WERI-Rb-1 (cell line): ENCODE measurements around the gene RBM17.

Experiments
- DNase-seq: peaks from one replicate; pipeline ENCODE4 v3.0.0-alpha.2; 2020
- H3K27ac ChIP-seq: fragments of 250-450 bp; sonication (Bioruptor Pico); 2 replicates; pipeline ENCODE4 v1.5.1; 2020; ENCODE audit warnings: mild to moderate bottlenecking, moderate library complexity
- H3K27me3 ChIP-seq: fragments of 250-450 bp; sonication (Bioruptor Pico); 2 replicates; pipeline ENCODE4 v1.5.1; 2021; ENCODE audit warnings: mild to moderate bottlenecking, low read depth, moderate library complexity; ENCODE audit not compliant: insufficient read depth, severe bottlenecking
- H3K36me3 ChIP-seq: fragments of 250-450 bp; sonication (Bioruptor Pico); 2 replicates; pipeline ENCODE4 v1.5.1; 2020; ENCODE audit warnings: mild to moderate bottlenecking, moderate library complexity
- H3K4me3 ChIP-seq: 2 replicates; pipeline ENCODE4 v1.5.1; 2011; ENCODE audit warnings: low read depth, mild to moderate bottlenecking, control low read depth, low read length
- H3K9me3 ChIP-seq: fragments of 250-450 bp; sonication (Bioruptor Pico); 2 replicates; pipeline ENCODE4 v1.5.1; 2021; ENCODE audit warnings: mild to moderate bottlenecking, moderate library complexity; ENCODE audit not compliant: severe bottlenecking
- TF ChIP-seq, protein P1 (sequence below): IDR thresholded peaks from 2 replicates; pipeline ENCODE4 v1.5.1; 2011; ENCODE audit warnings: low read depth, mild to moderate bottlenecking, control low read depth, inconsistent platforms, low read length

Gene RBM17

DNA sequence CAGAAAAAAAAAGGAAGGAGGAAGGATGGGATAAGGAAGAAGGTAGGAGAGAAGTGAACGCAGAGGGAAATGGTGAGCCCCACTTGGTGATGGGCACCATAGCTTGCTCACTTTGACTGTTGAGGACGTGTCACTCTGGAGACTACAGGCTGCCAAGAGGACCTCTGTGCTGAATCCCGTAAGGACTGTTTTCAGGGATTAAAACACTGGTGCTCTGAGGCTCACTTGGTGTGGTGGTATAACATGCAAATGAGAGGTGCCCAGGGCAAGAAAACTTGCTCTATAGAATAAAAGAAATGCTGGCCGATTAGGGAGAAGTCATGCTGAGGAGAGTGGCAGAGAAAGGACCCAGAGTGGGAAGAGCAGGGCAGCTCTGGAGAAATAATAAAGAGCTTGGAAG is 21.4 kb upstream of the RBM17 start:
- no peak for DNase-seq
- no peaks in the 10 kb centered on the region for H3K9me3 ChIP-seq
- TF ChIP-seq, protein P1, sequence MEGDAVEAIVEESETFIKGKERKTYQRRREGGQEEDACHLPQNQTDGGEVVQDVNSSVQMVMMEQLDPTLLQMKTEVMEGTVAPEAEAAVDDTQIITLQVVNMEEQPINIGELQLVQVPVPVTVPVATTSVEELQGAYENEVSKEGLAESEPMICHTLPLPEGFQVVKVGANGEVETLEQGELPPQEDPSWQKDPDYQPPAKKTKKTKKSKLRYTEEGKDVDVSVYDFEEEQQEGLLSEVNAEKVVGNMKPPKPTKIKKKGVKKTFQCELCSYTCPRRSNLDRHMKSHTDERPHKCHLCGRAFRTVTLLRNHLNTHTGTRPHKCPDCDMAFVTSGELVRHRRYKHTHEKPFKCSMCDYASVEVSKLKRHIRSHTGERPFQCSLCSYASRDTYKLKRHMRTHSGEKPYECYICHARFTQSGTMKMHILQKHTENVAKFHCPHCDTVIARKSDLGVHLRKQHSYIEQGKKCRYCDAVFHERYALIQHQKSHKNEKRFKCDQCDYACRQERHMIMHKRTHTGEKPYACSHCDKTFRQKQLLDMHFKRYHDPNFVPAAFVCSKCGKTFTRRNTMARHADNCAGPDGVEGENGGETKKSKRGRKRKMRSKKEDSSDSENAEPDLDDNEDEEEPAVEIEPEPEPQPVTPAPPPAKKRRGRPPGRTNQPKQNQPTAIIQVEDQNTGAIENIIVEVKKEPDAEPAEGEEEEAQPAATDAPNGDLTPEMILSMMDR: no peak
- H3K27ac ChIP-seq: no peak overlapping the region
- H3K27me3 ChIP-seq: peaks cover 22% of the 10 kb centered on the region
- no peaks in the 10 kb centered on the region for H3K36me3 ChIP-seq
- H3K4me3 ChIP-seq: no peak overlapping the region

DNA sequence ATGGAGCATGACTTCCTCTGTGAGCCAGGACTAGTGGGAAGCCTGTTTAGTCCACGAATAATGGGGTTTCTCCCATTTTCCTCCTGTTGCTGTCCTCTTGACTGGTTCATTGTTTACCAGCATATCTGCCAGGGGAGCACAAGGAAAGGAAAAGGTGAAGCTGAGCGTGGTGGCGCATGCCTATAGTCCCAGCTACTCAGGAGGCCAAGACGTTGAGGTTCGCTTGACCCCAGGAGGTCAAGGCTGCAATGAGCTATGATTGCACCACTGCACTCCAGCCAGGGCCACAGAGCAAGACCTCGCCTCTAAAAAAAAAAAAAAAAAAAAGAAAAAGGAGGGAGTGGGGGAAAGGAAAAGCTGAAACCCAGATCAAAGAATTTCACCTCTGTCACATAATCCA is 20.8 kb upstream of the RBM17 start:
- H3K4me3 ChIP-seq: no peak overlapping the region
- TF ChIP-seq, protein P1: no peak
- no peaks in the 10 kb centered on the region for H3K36me3 ChIP-seq
- DNase-seq: no peak
- H3K27ac ChIP-seq: no peak overlapping the region
- H3K27me3 ChIP-seq: peaks cover 19% of the 10 kb centered on the region
- H3K9me3 ChIP-seq: no peaks in the 10 kb centered on the region

DNA sequence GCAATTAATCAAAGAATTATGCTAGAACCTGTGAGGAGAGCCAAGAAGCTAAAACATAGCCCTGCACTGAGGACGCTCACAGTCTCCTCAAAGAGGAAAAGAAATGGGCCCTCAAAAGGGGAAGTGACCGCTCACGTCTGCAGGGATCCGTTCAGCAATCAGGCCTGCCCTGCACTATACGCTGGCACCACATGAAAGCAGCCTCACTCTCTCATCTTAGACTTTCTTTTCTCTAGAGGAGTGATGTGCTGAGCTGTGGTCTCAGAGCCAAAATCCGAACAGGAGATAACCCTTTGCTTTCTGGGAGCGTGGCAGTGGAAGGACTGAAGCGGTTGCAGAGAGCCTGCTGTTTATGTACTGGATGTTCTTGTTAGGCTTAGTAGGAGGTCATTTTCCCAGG is 20.4 kb upstream of the RBM17 start:
- H3K36me3 ChIP-seq: no peaks in the 10 kb centered on the region
- no peak overlapping the region for H3K4me3 ChIP-seq
- H3K27me3 ChIP-seq: peaks cover 19% of the 10 kb centered on the region
- no peak overlapping the region for H3K27ac ChIP-seq
- no peak for DNase-seq
- H3K9me3 ChIP-seq: no peaks in the 10 kb centered on the region
- TF ChIP-seq, protein P1: no peak

DNA sequence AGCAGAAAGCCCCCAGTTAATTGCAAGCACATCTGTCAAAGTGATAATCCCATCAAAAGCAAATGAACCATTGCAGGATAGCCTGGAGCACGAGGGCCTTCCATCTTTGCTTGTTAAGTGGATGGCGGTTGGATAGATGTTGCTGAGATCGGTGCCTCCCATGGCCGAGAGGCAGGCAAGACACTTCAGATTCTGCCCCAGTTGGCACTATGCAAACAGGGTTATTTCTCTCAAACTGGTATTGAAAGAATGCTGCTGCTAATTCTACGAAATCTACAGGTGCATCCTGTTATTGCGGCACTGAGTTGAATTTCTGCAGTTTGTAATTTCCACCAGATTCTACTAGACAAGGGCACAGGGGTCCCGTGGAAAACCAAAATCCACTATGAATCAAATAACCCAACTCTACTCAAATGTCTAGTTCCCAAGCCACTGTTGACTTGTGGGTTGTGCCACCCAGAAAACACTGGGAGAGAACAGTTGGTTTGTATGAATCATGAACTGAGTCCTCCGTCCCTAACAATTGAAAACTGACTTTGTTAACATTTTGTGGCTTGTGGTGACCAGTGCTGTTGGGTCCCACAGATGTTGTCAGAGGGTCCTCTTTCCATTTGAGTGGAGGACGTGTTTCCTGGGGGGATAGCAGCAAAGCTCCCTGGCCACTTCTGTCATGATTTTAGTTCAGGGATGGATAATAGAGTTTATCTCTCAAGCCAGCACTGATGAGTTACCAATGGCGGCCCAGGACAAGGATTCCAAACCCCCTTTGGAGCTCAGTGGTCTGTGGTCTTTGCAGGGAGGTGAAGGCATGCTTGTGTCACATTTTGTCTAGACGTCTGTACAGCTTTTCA is 19.5 kb upstream of the RBM17 start:
- no peaks in the 10 kb centered on the region for H3K36me3 ChIP-seq
- TF ChIP-seq, protein P1: no peak
- H3K9me3 ChIP-seq: no peaks in the 10 kb centered on the region
- H3K4me3 ChIP-seq: no peak overlapping the region
- DNase-seq: no peak
- peaks cover 18% of the 10 kb centered on the region for H3K27me3 ChIP-seq
- H3K27ac ChIP-seq: no peak overlapping the region

DNA sequence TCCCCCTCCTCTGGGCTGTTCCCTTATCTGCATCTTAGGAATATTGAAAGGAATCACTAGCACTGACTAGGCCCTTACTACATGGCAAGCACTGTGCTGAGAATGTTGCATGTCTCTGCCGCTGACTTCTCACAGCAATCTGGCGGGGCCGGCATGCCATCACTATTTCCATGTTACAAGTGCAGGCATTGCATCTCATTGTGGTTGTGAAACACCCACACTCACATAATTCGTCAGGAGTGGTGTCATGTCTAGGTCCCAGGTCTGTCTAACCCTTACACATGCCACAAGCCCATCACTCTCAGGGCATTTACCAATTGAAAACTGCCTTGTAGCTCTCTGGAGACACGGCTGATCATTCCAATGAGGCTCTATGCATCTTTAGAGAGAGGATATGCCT is 18.2 kb upstream of the RBM17 start:
- no peak overlapping the region for H3K4me3 ChIP-seq
- no peaks in the 10 kb centered on the region for H3K9me3 ChIP-seq
- peaks cover 19% of the 10 kb centered on the region for H3K27me3 ChIP-seq
- TF ChIP-seq, protein P1: no peak
- H3K36me3 ChIP-seq: no peaks in the 10 kb centered on the region
- DNase-seq: no peak
- no peak overlapping the region for H3K27ac ChIP-seq
